Measurements from ENCODE around the gene LINC00632. TPM values are rescaled to one million over a fixed set of nuclear protein-coding genes. Genes with fewer than 3 reads are reported as not detected.
"Not testable (repeated sequence)": the region's sequence is repeated elsewhere in the genome, so short reads cannot be mapped to it uniquely, and the experiment has no call there.

Gene LINC00632
- total RNA-seq, result 0.07 TPM in 1 of 2 replicates, not detected in the other

- no peak within 1 kb of the TSS for H3K4me3 Mint-ChIP-seq
- H3K27ac Mint-ChIP-seq, result no peak within 1 kb of the TSS
- DNase-seq (no peak), ATAC-seq (ENCODE audit: low read depth) (no peak)
- CTCF ChIA-PET, result no interaction called here
- H3K9me3 Mint-ChIP-seq, result no peaks in the 10 kb centered on the region
- intact Hi-C loops (cut with micrococcal nuclease), result no loop called here
- H3K4me1 Mint-ChIP-seq, result no peaks in the 10 kb centered on the region
- no peaks in the 10 kb centered on the region for H3K27me3 Mint-ChIP-seq
- TF ChIP-seq, protein P1, sequence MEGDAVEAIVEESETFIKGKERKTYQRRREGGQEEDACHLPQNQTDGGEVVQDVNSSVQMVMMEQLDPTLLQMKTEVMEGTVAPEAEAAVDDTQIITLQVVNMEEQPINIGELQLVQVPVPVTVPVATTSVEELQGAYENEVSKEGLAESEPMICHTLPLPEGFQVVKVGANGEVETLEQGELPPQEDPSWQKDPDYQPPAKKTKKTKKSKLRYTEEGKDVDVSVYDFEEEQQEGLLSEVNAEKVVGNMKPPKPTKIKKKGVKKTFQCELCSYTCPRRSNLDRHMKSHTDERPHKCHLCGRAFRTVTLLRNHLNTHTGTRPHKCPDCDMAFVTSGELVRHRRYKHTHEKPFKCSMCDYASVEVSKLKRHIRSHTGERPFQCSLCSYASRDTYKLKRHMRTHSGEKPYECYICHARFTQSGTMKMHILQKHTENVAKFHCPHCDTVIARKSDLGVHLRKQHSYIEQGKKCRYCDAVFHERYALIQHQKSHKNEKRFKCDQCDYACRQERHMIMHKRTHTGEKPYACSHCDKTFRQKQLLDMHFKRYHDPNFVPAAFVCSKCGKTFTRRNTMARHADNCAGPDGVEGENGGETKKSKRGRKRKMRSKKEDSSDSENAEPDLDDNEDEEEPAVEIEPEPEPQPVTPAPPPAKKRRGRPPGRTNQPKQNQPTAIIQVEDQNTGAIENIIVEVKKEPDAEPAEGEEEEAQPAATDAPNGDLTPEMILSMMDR (IDR thresholded peaks at IDR 0.05), result no peak
- H3K36me3 Mint-ChIP-seq (ENCODE audit: low read depth), result no peaks in the 10 kb centered on the region
- POLR2A ChIA-PET, result no interaction called here
Measured at GRCh38 chrX:140709421-140709846, at the start of gene LINC00632. TSS of gene LINC00632 (plus strand) at chrX:140709759.

DNA sequence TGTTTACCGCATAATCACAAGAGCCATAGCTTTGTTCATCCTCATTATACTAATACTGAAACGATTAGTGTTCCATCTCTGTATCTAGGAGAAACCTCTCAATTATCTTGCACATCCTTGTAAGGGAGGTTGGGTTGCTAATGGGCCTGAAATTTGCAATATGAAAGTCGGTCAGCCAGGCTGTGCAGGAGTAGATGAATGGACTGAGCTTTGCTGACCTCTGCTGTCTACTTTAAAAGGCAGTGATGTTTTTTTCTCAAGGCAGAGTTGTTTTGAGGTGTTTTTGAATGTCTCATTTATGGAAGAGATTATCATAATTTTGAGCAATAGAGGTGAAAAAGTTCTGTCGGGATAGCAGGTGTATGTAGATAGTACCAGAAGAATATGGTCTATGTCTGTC lies 47.9 kb upstream of the LINC00632 start:
- ATAC-seq (ENCODE audit: low read depth), result no peak

DNA sequence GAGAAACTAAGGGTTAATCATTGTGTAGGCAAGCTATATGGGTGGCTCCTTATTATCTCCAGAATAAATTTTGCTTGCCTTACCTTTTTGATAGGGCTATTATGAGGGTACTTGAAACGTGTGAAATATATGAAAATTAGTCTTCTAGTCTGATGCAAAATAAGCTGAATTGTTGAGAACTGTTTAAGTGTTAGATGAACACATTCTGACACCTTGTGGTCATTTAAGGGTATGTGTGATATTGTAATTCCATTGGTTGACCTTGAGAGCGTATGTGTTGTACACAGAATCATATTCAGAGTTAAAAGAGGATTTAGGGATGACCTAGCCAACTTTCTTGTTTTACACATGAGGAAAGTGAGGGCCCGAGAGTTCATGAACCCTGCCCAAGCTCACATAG lies 44.6 kb upstream of the LINC00632 start:
- Mint-ChIP-seq H3K36me3 (ENCODE audit: low read depth) (no peaks in the 10 kb centered on the region), H3K4me1 (no peaks in the 10 kb centered on the region), H3K9me3 (no peaks in the 10 kb centered on the region), H3K4me3 (no peak overlapping the region), H3K27me3 (no peaks in the 10 kb centered on the region), H3K27ac (no peak overlapping the region)
- DNase-seq (no peak), ATAC-seq (ENCODE audit: low read depth) (no peak)
- CTCF ChIA-PET, result no interaction called here
- intact Hi-C loops (cut with micrococcal nuclease), result no loop called here
- POLR2A ChIA-PET, result no interaction called here
- TF ChIP-seq, protein P1 (IDR thresholded peaks at IDR 0.05), result no peak

More for the DNA sequence above, 47.9 kb upstream of the LINC00632 start:
- TF ChIP-seq, protein P1 (IDR thresholded peaks at IDR 0.05), result no peak
- H3K27ac Mint-ChIP-seq, result no peak overlapping the region
- H3K27me3 Mint-ChIP-seq, result no peaks in the 10 kb centered on the region
- no peak overlapping the region for H3K4me3 Mint-ChIP-seq
- DNase-seq, result no peak
- H3K36me3 Mint-ChIP-seq (ENCODE audit: low read depth), result no peaks in the 10 kb centered on the region
- intact Hi-C loops (cut with micrococcal nuclease), result no loop called here
- ChIA-PET CTCF (no interaction called here), POLR2A (no interaction called here)
- H3K4me1 Mint-ChIP-seq, result no peaks in the 10 kb centered on the region
- no peaks in the 10 kb centered on the region for H3K9me3 Mint-ChIP-seq

DNA sequence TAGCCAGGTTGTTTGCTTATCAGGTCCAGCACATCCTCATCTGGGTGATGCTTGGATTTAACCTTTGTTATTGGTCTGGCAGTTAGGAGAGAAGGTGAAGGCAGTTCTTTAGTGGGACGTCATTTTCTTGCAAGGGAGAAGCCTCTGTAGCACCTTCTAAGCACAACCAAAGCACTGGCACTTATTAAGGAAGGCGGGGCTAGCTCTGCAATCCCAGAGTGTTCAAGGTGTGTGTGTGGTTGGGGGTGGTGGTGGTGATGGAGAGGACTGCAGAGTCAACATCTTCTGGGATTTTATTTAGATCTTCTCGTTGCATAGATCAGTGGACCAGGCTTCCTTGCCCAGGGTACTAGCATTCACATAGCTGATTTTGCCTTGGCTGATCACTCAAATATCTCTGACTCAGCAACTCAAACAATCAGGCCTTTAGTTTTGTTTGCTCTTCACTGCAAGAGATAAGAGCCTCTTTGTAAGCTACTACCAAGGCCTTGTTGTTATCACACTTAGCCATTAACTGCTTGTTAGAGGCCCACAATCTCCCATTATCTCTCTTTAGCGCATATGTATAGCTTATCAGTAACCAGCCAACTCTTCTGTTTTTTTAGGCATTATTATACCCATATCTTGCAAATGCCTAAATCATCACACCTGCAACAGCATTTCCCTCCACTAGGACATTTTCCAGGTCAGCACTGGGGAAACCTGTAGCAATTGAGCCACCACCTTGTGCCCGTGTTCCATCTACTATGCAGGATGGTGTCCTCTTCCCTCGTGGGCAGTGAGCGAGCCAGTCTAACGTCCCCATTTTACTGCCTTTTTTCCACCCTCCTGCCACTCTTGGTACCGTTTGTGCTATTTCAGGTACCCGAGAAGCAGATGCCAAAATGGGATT lies 36.5 kb upstream of the LINC00632 start:
- H3K27me3 Mint-ChIP-seq, result no peaks in the 10 kb centered on the region
- H3K9me3 Mint-ChIP-seq, result no peaks in the 10 kb centered on the region
- intact Hi-C loops (cut with micrococcal nuclease), result no loop called here
- TF ChIP-seq, protein P1 (IDR thresholded peaks at IDR 0.05), result no peak
- H3K4me1 Mint-ChIP-seq, result no peaks in the 10 kb centered on the region
- POLR2A ChIA-PET, result no interaction called here
- CTCF ChIA-PET, result no interaction called here
- DNase-seq (no peak), ATAC-seq (ENCODE audit: low read depth) (no peak)
- no peaks in the 10 kb centered on the region for H3K36me3 Mint-ChIP-seq (ENCODE audit: low read depth)
- H3K4me3 Mint-ChIP-seq, result no peak overlapping the region
- H3K27ac Mint-ChIP-seq, result no peak overlapping the region

- intact Hi-C loops (cut with micrococcal nuclease), result no loop called here
- H3K27ac Mint-ChIP-seq, result no peak overlapping the region
- ChIA-PET POLR2A (no interaction called here), CTCF (no interaction called here)
- no peak overlapping the region for H3K4me3 Mint-ChIP-seq
- no peak for DNase-seq
- H3K27me3 Mint-ChIP-seq, result no peaks in the 10 kb centered on the region
- peaks cover 2% of the 10 kb centered on the region for H3K9me3 Mint-ChIP-seq
- H3K36me3 Mint-ChIP-seq (ENCODE audit: low read depth), result no peaks in the 10 kb centered on the region
- TF ChIP-seq, protein P1 (IDR thresholded peaks at IDR 0.05), result no peak
- no peak for ATAC-seq (ENCODE audit: low read depth)
- no peaks in the 10 kb centered on the region for H3K4me1 Mint-ChIP-seq
Measured at GRCh38 chrX:140687706-140688105, 21.9 kb upstream of the LINC00632 start.

- POLR2A ChIA-PET; DNase-seq; H3K27me3 Mint-ChIP-seq; H3K36me3 Mint-ChIP-seq (ENCODE audit: low read depth); H3K4me3 Mint-ChIP-seq; CTCF ChIA-PET; H3K27ac Mint-ChIP-seq; H3K4me1 Mint-ChIP-seq; intact Hi-C loops (cut with micrococcal nuclease); H3K9me3 Mint-ChIP-seq; ATAC-seq (ENCODE audit: low read depth): not testable (repeated sequence)
Measured at GRCh38 chrX:140691596-140691995, 18.0 kb upstream of the LINC00632 start.
